Measurements from ENCODE around the gene OR2J3.

- TF ChIP-seq CTCF (IDR thresholded peaks at IDR 0.05) (no peak), RAD21 (IDR thresholded peaks at IDR 0.05; ENCODE audit: low read length) (no peak), MXI1 (IDR thresholded peaks at IDR 0.05; ENCODE audit: low read depth, low read length) (no peak), MAX (IDR thresholded peaks at IDR 0.05; ENCODE audit: low read depth) (no peak), CHD2 (IDR thresholded peaks at IDR 0.05; ENCODE audit: low read length, partially characterized antibody) (no peak), FOXJ3 (CRISPR knock-in tag; IDR thresholded peaks at IDR 0.05) (no peak), JUND (IDR thresholded peaks at IDR 0.05) (no peak), POLR2AphosphoS5 (IDR thresholded peaks at IDR 0.05; ENCODE audit: low read depth, low read length) (no peak), GABPA (IDR thresholded peaks at IDR 0.05; ENCODE audit: low read depth) (no peak), RCOR1 (IDR thresholded peaks at IDR 0.05; ENCODE audit: low read length) (no peak)
Observed at GRCh38 chr6:29112135-29112534, 4.3 kb downstream of the OR2J3 start.

All from SK-N-SH (cell line).